Uterus (tissue), 2 donors: ENCODE data around the gene CKLF.

Experiments used
- POLR2A ChIP-seq, 2 donors: fragments of 450-650 bp; IDR thresholded peaks; one replicate each; pipeline ENCODE4 v1.6.1; 2016; ENCODE audit warnings: antibody characterized with exemption in 2 of 2, mild to moderate bottlenecking in 1 of 2, moderate library complexity in 1 of 2
- TF ChIP-seq, protein P1 (sequence below), 4 experiments: fragments of 200-600 bp in 2 of 4; fragments of 450-650 bp in 2 of 4; sonication (generic) in 2 of 4; IDR thresholded peaks; one replicate each; pipeline ENCODE4 v1.5.1; 2016 to 2019; ENCODE audit warnings: antibody characterized with exemption in 4 of 4, mild to moderate bottlenecking in 2 of 4, moderate library complexity in 1 of 4

DNA sequence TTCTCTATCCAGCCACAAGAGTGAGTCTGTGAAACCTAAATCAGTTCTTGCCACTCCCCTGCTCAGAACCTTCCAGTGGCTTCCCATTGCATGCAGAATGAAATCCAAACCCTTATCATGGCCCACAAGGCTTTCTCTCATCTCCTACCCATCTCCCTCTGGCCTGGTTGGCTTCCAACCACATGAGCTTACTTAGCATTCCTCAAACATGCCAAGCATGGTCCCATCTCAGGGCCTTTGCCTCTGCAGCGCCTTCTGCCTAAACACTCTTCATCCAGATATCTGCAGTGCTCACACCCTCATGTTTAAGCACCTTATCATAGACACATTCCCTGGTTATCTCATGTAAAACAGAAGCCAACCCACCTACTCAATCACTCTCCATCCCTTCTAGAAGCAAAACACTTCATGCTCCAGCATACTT, 18.0 kb upstream of the CKLF start:
- TF ChIP-seq, protein P1, sequence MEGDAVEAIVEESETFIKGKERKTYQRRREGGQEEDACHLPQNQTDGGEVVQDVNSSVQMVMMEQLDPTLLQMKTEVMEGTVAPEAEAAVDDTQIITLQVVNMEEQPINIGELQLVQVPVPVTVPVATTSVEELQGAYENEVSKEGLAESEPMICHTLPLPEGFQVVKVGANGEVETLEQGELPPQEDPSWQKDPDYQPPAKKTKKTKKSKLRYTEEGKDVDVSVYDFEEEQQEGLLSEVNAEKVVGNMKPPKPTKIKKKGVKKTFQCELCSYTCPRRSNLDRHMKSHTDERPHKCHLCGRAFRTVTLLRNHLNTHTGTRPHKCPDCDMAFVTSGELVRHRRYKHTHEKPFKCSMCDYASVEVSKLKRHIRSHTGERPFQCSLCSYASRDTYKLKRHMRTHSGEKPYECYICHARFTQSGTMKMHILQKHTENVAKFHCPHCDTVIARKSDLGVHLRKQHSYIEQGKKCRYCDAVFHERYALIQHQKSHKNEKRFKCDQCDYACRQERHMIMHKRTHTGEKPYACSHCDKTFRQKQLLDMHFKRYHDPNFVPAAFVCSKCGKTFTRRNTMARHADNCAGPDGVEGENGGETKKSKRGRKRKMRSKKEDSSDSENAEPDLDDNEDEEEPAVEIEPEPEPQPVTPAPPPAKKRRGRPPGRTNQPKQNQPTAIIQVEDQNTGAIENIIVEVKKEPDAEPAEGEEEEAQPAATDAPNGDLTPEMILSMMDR (IDR thresholded peaks at IDR 0.05) = no peak
- no peak for TF ChIP-seq POLR2A (IDR thresholded peaks at IDR 0.05)
